C1 segment of cervical spinal cord (tissue), 14 donors: ENCODE results near the gene ADCY9.
A peak's percentile ranks its signal among the peaks of the same experiment; 100 is the strongest.

Experiments used
- DNase-seq, 14 donors: peaks; one replicate each; lab custom pipeline; 2025; lab: John Stamatoyannopoulos, UW

ADCY9 gene

GRCh38 chr16:4033951-4034350 is 82.3 kb downstream of the ADCY9 start:
- DNase-seq: no peak

GRCh38 chr16:4032768-4033167 is 83.5 kb downstream of the ADCY9 start:
- DNase-seq: no peak

- DNase-seq: no peak
Measured at GRCh38 chr16:4028144-4028543, 88.1 kb downstream of the ADCY9 start.

GRCh38 chr16:4026854-4027253 is 89.4 kb downstream of the ADCY9 start:
- no peak for DNase-seq

GRCh38 chr16:4025428-4025827 is 90.8 kb downstream of the ADCY9 start:
- no peak for DNase-seq

GRCh38 chr16:4021916-4022315 is 94.3 kb downstream of the ADCY9 start:
- DNase-seq: no peak

- no peak for DNase-seq
Measured at GRCh38 chr16:4021070-4021779, 95.0 kb downstream of the ADCY9 start.

- DNase-seq: peak in 2 of 14 donors; percentile 6 to 37
Measured at GRCh38 chr16:4019371-4019791, 96.9 kb downstream of the ADCY9 start.

GRCh38 chr16:4018391-4018790 is 97.9 kb downstream of the ADCY9 start:
- DNase-seq: no peak

- no peak for DNase-seq
Measured at GRCh38 chr16:4017807-4018206, 98.4 kb downstream of the ADCY9 start.

GRCh38 chr16:4016658-4017057 is 99.6 kb downstream of the ADCY9 start:
- no peak for DNase-seq

GRCh38 chr16:4016005-4016352 is 100.3 kb downstream of the ADCY9 start:
- DNase-seq: no peak

- DNase-seq: no peak
Measured at GRCh38 chr16:4015275-4016004, 100.8 kb downstream of the ADCY9 start.

GRCh38 chr16:4011940-4012629 is 104.2 kb downstream of the ADCY9 start:
- DNase-seq: no peak

GRCh38 chr16:4011225-4011939 is 104.9 kb downstream of the ADCY9 start:
- DNase-seq: no peak

- DNase-seq: no peak
Measured at GRCh38 chr16:4010225-4011158, 105.8 kb downstream of the ADCY9 start.

- DNase-seq: no peak
Measured at GRCh38 chr16:4009177-4009576, 107.1 kb downstream of the ADCY9 start.

GRCh38 chr16:4008116-4008515 is 108.1 kb downstream of the ADCY9 start:
- no peak for DNase-seq

GRCh38 chr16:4006397-4006999 is 109.7 kb downstream of the ADCY9 start:
- DNase-seq: no peak

- no peak for DNase-seq
Measured at GRCh38 chr16:4005731-4006130, 110.5 kb downstream of the ADCY9 start.

- DNase-seq: no peak
Measured at GRCh38 chr16:4005281-4005680, 111.0 kb downstream of the ADCY9 start.
